ENCODE measurements around the gene SOX15. TPM values are rescaled to one million over a fixed set of nuclear protein-coding genes. Genes with fewer than 3 reads are reported as not detected.

SOX15 gene
- total and polyA plus RNA-seq, 8 donors: 0.18 to 1.0 (median 0.35) TPM; not detected in 3

GRCh38 chr17:7572338-7572587, 17.6 kb downstream of the SOX15 start:
- DNase-seq (no peak), ATAC-seq (no peak), FAIRE-seq (no peak)
- 0% methylated on average over 11 of the region's 11 CpGs for WGBS, 2 donors
- H3K9me3 ChIP-seq: no peaks in the 10 kb centered on the region
- no peaks in the 10 kb centered on the region for H3K27me3 ChIP-seq
- peaks cover 17 to 43% (median 40%) of the 10 kb centered on the region in 3 donors for H3K36me3 ChIP-seq
- H3K4me3 ChIP-seq: peak overlapping the region; percentile 2 to 88 (median 56)
- TF ChIP-seq, protein P1, sequence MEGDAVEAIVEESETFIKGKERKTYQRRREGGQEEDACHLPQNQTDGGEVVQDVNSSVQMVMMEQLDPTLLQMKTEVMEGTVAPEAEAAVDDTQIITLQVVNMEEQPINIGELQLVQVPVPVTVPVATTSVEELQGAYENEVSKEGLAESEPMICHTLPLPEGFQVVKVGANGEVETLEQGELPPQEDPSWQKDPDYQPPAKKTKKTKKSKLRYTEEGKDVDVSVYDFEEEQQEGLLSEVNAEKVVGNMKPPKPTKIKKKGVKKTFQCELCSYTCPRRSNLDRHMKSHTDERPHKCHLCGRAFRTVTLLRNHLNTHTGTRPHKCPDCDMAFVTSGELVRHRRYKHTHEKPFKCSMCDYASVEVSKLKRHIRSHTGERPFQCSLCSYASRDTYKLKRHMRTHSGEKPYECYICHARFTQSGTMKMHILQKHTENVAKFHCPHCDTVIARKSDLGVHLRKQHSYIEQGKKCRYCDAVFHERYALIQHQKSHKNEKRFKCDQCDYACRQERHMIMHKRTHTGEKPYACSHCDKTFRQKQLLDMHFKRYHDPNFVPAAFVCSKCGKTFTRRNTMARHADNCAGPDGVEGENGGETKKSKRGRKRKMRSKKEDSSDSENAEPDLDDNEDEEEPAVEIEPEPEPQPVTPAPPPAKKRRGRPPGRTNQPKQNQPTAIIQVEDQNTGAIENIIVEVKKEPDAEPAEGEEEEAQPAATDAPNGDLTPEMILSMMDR (IDR thresholded peaks at IDR 0.05): no peak
- intact Hi-C loops (cut with DNase I): no loop called here
- peak overlapping the region; percentile 62 to 89 (median 69) for H3K27ac ChIP-seq
- H3K4me1 ChIP-seq: peaks cover 7 to 27% (median 10%) of the 10 kb centered on the region in 3 donors

- ATAC-seq (no peak), DNase-seq (no peak), FAIRE-seq (no peak)
- H3K27me3 ChIP-seq: no peaks in the 10 kb centered on the region
- intact Hi-C loops (cut with DNase I): no loop called here
- WGBS, 2 donors: 89 to 95% methylated on average over 10 of the region's 10 CpGs
- H3K36me3 ChIP-seq: peaks cover 7 to 28% (median 23%) of the 10 kb centered on the region in 3 donors
- TF ChIP-seq, protein P1 (IDR thresholded peaks at IDR 0.05): no peak
- H3K9me3 ChIP-seq: no peaks in the 10 kb centered on the region
- H3K4me3 ChIP-seq: no peak overlapping the region
- H3K4me1 ChIP-seq: peaks cover 7 to 13% (median 7%) of the 10 kb centered on the region in 3 donors
- no peak overlapping the region for H3K27ac ChIP-seq
Observed at GRCh38 chr17:7570351-7570750, 19.5 kb downstream of the SOX15 start.

GRCh38 chr17:7569571-7569970, 20.3 kb downstream of the SOX15 start:
- H3K27me3 ChIP-seq: no peaks in the 10 kb centered on the region
- TF ChIP-seq, protein P1 (IDR thresholded peaks at IDR 0.05): no peak
- H3K4me1 ChIP-seq: peaks cover 0 to 5% (median 1%) of the 10 kb centered on the region in 3 donors
- ATAC-seq (no peak), DNase-seq (no peak), FAIRE-seq (no peak)
- no peaks in the 10 kb centered on the region for H3K9me3 ChIP-seq
- WGBS, 2 donors: 74 to 82% methylated on average over 5 of the region's 5 CpGs
- intact Hi-C loops (cut with DNase I): no loop called here
- H3K36me3 ChIP-seq: peaks cover under 1 to 22% (median 17%) of the 10 kb centered on the region in 3 donors
- no peak overlapping the region for H3K4me3 ChIP-seq
- no peak overlapping the region for H3K27ac ChIP-seq

GRCh38 chr17:7563115-7563869, 26.6 kb downstream of the SOX15 start:
- peaks cover 19 to 35% (median 30%) of the 10 kb centered on the region in 3 donors for H3K4me1 ChIP-seq
- TF ChIP-seq, protein P1 (IDR thresholded peaks at IDR 0.05): no peak
- no peak overlapping the region for H3K4me3 ChIP-seq
- FAIRE-seq (no peak), ATAC-seq (no peak), DNase-seq (no peak)
- no peak overlapping the region for H3K27ac ChIP-seq
- WGBS, 2 donors: 77 to 78% methylated on average over 29 to 30 of the region's 30 CpGs
- no peaks in the 10 kb centered on the region for H3K27me3 ChIP-seq
- peaks cover 0 to 6% (median 4%) of the 10 kb centered on the region in 3 donors for H3K36me3 ChIP-seq
- no peaks in the 10 kb centered on the region for H3K9me3 ChIP-seq
- intact Hi-C loops (cut with DNase I): loop anchor here in 1 of 3 donors (5.0 kb wide), 1 partner anchor 51 kb away; no protein-coding TSS in a partner anchor

DNA sequence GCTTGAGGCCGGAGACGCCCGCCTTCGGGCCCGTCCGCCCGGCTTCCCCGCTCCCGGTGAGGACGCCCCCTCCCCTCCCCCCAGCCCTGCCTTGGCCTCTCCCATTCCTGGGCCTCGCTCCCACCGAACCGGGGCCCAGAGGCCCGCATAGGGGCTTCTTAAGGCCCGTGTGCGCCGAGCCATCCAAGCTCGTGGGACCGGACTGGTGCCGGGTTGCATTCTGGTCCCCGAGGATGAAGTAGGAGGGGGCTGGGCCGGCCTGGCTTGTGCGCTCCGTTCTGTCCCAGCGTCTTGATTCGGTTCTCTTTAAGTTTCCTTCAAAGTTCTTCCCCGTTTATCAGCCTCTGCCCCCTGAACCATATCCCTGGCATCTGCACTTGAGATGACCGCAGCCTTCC, 27.7 kb downstream of the SOX15 start:
- DNase-seq: no peak
- H3K4me3 ChIP-seq: peak overlapping the region; percentile 80 to 97 (median 92)
- H3K27me3 ChIP-seq: no peaks in the 10 kb centered on the region
- peaks cover 0 to 6% (median 4%) of the 10 kb centered on the region in 3 donors for H3K36me3 ChIP-seq
- FAIRE-seq: no peak
- 0 to 1% methylated on average over 15 to 28 of the region's 28 CpGs for WGBS, 2 donors
- TF ChIP-seq, protein P1 (IDR thresholded peaks at IDR 0.05): no peak
- H3K27ac ChIP-seq: peak overlapping the region; percentile 79 to 91 (median 85)
- H3K9me3 ChIP-seq: no peaks in the 10 kb centered on the region
- intact Hi-C loops (cut with DNase I): loop anchor here in 1 of 3 donors (5.0 kb wide), 1 partner anchor 50 kb away; no protein-coding TSS in a partner anchor
- peaks cover 25 to 42% (median 30%) of the 10 kb centered on the region in 3 donors for H3K4me1 ChIP-seq
- ATAC-seq: no peak

All from pancreas (tissue), 10 donors.